GOT3 (cell line): Measurements from ENCODE around the gene PPME1.
"Not testable (repeated sequence)": the region's sequence is repeated elsewhere in the genome, so short reads cannot be mapped to it uniquely, and the experiment has no call there.

Experiments
- DNase-seq: peaks from one replicate; lab custom pipeline; 2025; ENCODE audit warnings: mixed read lengths; lab: John Stamatoyannopoulos, UW

The PPME1 gene, protein sequence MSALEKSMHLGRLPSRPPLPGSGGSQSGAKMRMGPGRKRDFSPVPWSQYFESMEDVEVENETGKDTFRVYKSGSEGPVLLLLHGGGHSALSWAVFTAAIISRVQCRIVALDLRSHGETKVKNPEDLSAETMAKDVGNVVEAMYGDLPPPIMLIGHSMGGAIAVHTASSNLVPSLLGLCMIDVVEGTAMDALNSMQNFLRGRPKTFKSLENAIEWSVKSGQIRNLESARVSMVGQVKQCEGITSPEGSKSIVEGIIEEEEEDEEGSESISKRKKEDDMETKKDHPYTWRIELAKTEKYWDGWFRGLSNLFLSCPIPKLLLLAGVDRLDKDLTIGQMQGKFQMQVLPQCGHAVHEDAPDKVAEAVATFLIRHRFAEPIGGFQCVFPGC

DNA sequence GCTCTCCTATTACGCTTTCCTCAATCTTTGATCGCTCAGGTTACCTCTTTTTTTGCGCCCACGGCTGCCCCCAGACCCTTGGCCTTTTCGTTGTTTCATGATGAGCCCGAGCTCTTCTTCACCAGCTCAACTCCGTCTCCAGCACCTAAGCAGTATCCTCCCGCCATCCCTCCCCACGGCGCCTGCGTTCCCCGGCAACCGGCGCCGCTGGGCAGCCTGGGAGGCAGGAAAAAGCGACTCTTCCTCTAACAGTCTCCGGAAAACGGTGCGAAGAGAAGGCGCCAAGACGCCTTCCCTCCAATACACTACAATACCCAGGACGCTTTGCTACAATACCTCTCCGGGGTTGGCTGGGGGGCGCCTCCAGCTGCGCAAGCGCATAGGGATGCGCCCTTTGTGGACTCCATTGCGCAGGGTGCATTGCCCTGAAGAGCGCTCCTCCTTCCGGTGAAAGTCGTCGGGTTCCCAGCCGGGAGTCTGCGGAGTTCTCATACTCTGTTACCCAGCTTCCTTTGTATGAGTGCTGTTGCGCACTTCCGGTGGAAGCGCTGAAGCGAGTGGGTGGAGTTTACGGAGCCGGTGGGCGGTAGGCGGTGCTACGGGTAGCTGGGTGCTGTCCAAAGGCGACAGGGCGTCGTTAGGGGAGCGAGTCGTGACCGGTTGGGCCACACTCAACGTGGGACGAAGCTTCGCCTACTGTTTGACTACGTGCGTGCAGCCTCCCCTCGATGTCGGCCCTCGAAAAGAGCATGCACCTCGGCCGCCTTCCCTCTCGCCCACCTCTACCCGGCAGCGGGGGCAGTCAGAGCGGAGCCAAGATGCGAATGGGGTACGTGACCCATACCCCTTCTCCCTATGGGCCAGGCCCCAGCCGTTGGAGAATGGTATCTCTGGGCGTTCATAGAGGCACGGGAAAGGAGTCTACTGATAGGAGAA, at the start of gene PPME1, which contains the start of gene C2CD3:
Gene PPME1 (plus strand): TSS at position 596 of the 936 bp plus-strand sequence. CDS start 133 bp downstream, at position 729.
Gene C2CD3 (minus strand): TSS at position 309 of the 936 bp plus-strand sequence. CDS start 210 bp downstream, at position 99.
- DNase-seq = peak; percentile 94

DNA sequence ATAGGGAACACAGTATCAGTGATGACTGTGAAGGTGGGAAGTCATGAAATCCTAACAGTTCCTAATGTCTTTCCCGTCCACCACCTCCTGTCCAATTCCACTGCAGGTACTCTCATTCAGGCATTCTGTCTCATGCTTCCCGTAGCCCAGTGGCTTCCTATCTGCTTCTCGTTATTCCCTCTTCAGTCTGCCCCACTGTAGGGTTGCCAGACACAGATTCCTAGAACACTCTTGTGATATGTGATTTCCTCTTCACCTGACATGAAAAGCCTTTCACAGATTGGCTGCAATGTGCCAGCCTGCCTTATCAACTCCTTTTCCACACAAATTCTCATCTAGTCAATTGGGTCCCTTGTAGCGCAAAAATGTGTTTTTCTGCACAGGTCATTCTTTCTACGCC, 49.3 kb upstream of the PPME1 start:
- no peak for DNase-seq

DNA sequence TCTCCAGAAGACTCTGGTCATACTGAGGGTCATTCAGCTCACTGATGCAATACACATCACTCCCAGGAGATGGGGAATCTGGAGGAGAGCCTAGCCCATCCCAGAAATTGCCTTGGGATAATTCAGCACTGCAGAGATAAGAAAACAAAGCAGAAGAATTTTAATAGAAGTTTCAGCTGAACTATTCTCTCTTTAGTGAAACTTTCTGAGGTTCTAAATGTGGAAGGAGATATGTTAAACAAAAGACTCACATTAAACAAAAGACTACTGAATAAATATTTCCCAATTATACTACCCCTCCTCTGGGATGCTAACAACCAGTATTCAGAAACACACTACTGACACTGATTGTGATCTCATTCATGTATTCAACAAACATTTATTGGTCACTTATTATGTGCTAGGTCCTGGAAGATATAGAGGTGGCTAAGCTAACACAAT, 48.1 kb upstream of the PPME1 start:
- no peak for DNase-seq

DNA sequence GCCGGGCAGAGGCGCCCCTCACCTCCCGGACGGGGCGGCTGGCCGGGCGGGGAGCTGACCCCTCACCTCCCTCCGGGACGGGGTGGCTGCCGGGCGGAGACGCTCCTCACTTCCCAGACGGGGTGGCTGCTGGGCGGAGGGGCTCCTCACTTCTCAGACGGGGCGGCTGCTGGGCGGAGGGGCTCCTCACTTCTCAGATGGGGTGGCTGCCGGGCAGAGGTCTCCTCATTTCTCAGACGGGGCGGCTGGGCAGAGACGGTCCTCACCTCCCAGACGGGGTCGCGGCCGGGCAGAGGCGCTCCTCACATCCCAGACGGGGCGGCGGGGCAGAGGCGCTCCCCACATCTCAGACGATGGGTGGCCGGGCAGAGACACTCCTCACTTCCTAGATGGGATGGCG, 42.0 kb upstream of the PPME1 start:
- DNase-seq = not testable (repeated sequence)

DNA sequence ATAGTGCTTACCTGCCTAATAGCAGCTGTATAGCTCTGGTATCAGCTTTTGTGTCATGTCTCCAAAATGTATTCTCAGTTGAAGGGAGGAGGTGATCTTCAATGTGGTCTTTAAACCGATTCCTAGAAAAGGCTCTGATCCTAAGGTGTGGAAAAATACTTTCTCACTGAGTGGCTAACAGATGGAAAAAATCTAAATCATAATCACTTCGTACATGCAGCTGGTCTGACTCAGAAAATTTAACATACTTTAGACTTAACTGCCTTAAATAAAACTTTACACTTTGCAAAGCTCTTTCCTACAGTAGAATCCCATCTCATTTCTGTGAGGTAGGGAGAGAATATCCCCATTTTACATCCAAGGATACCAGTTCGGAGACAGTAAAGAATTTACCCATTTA, 38.3 kb upstream of the PPME1 start:
- DNase-seq = no peak

DNA sequence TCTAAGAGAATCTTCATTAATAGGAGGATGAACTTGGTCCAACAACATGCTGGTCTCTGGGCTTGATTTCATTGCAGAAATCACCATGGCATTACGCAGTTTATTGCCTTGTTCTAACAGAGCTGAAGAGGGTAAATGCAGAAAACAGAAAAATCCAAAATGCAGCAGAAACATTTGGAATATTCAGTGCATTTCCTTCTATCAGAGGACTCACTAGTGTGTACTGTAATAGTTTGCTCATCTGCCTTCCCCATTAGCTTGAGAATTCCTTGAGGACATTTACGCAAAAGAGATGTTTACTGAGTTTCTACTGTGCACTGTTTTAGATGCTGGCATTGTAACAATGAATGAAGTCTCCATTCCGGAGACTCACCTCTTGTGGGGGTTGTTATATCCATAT, 37.7 kb upstream of the PPME1 start:
- no peak for DNase-seq

DNA sequence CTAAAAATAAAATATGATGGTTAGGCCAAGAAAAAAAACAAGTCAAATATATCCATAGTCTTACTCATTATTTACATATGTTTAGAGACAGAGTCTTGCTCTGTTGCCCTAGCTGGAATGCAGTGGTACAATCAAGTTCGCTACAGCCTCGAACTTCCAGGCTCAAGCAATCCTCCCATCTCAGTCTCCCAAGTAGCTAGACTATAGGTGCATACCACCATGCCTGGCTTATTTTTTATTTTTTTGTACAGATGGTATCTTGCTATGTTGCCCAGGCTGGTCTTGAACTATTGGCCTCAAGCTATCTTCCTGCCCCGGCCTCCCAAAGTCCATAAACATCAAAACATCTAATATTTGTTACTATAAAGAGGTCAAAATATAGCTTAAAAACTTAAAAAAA, 36.4 kb upstream of the PPME1 start:
- DNase-seq = no peak

DNA sequence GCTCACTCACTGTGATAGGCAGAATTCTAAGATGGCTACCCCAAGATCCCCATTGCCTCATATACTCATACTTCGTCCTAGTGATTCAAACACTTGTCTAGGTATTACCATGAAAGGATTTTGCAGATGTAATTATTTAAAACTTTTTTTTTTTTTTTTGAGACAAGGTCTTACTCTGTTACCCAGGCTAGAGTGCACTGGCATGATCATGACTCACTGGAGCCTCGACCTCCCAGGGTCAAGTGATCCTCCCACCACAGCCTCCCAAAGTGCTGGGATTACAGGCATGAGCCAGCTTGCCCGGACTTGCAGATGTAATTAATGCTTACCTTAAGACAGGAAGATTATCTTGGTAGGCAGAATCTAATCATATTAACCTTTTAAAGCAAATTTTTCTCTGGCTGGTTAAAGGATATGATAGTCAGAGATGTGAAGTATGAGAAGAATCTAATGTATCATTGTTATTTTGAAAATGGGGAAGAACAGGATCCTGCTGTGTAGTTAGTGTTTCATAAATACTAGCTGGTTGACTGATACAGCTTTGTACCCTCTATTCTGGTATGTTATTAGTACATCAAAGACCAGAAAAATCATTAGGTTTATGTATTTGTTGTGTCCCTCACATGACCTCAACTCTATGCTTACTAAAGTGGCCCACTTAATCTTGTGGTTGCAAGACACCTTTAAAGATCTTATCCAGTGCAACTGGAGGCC, 35.8 kb upstream of the PPME1 start:
- no peak for DNase-seq

DNA sequence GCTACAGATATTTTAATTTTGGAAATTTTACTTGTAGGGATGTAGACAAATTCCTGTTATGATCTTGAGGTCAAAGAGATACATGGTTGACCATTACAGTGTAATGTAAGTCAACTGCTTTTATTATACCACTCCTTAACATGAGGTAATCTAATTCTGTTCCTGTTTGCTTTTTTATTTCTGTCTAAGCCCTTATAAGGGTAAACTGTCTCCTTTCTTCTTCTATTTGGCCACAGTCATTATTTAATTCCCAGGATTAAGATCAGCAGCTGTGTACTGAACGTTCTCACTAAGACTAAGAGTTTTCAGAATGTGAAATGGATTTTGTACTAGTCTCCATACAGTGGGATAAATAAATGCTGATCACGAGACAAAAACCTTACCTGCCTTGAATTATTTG, 33.1 kb upstream of the PPME1 start:
- DNase-seq = no peak

DNA sequence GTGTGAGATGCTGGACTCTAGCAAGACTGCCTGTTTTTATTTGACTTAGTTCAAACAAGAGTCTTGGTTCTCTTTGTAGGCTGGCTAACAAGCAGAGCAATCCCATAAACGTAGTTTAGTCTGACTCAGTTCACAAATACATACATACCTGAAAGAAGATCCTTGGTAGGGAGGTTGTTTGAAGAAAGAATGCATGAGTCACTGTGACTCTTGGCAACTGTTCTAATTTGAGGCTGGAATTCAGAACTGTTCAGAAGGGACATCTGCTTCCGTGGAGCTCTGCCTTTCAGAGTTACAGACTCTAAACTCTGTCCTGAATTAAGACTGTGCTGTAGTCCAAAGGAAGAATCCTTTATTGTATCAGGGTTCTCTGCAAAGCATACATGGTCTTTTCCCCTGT, 32.5 kb upstream of the PPME1 start:
- DNase-seq = no peak

DNA sequence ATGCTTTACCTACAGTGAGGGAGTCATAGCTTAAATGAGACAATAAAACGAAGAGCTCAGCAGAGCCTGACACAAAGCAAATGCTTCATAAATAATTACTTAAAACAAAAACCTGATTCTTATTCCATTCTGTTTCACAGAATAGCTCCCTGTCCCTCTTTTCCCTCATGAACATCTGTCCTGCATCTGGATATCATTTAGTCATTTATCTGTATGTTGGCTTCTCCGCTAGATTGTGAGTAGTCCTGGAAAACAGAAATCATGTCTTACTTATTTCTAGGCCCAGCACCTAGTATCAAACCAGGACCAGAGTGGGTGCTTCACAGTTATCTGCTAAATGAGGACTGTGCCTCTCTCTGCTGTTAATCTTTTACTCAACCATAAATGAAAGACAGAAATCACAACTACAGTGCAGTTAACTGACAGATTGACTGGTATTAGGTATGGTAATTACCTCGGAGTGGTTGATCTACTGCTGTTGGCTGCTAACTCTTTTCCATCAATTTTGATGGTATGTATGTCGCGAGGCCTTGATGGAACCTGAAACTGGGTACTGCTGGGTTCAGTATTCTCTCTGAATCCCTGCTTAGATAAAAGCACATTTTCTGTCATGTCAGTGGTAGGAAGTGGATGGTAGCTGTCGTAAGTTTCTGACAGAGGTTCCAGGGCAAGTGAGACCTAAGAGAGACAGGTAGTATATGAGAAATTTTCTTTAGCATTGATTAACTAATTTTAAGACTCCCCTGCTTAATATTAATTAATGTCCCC, 31.8 kb upstream of the PPME1 start:
- no peak for DNase-seq

DNA sequence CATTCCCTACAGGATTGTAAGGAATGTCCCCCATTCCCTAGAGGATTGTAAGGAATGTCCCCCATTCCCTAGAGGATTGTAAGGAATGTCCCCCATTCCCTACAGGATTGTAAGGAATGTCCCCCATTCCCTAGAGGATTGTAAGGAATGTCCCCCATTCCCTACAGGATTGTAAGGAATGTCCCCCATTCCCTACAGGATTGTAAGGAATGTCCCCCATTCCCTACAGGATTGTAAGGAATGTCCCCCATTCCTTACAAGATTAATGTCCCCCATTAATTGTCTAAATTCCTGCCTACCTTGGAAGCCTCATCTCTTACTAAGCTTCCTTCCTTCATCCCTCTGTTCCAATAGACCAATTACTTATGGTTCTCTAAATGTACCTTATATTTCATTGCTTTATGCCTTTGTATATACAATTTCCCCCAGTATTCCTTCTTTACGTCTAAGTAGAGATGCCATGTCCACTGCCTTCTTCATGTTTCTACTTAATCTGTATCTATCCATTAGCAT, 31.1 kb upstream of the PPME1 start:
- DNase-seq = not testable (repeated sequence)

DNA sequence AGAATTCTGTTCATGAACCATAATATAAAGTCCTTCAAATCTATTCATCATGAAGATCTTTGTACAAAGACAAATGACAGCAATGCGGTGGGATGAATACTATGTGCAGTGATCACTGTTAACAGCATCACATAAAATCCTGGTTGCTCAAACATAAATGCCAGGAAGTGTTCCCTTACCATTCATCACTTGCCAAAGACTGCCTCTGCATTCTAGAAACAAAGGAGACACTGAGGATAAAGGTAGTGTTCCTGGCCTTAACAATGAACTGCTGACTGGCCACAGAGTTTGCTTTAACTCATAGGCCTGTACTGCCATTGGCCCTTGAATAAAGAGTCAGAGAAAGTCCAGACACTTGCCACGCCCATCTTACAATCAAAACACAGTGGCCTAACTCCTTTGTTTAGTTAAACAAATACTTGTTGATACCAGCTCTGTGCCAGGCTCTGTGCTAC, 29.8 kb upstream of the PPME1 start:
- DNase-seq = no peak

DNA sequence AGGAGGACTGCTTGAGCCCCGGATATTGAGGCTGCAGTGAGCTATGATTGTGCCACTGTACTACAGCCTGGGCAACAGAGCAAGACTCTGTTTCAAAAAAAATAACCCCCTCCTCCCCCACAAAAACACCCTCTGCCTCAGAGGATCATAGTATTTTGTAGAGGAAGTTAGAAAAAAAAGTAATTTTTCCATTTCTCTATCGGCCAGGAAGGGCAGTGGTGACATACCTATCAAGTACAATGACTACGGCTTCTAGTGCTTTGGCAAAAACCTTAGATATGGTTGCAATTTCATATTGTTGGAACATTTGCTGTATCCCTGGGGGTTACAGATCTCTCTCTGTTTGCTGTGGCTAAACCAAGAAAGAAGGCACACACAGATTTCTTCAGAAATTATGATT, 29.2 kb upstream of the PPME1 start:
- no peak for DNase-seq

DNA sequence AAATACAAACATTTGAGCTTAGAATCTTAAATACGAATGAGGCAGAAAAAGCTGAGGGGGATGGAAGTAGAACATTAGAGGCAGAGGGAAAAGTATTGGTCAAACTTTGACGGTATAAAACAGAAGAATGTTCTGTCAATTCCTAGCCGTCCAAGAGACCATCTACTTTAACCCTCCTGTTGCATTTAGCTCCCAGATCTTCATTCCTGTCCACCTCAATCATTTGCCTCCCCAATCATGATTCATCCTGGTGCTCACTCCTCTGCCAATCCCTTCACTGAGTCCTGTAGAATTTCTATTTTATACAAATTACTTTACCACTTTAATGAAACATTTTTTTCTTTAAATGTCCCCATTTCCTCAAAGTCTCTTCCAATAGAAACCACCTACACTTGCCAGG, 28.5 kb upstream of the PPME1 start:
- DNase-seq = no peak

DNA sequence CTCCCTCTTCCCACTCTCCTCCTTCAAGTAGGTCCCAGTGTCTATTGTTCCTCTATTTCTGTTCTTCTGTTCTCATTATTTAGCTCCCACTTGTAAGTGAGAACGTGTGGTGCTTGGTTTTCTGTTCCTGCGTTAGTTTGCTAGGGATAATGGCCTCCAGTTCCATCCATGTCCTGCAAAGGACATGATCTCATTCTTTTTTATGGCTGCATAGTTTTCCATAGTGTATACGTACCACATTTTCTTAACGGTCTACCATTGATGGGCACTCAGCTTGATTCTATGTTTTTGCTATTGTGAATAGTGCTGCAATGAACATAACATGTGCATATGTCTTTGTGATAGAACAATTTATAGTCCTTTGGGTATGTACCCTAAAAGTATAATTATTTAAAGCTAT, 26.5 kb upstream of the PPME1 start:
- DNase-seq = no peak

DNA sequence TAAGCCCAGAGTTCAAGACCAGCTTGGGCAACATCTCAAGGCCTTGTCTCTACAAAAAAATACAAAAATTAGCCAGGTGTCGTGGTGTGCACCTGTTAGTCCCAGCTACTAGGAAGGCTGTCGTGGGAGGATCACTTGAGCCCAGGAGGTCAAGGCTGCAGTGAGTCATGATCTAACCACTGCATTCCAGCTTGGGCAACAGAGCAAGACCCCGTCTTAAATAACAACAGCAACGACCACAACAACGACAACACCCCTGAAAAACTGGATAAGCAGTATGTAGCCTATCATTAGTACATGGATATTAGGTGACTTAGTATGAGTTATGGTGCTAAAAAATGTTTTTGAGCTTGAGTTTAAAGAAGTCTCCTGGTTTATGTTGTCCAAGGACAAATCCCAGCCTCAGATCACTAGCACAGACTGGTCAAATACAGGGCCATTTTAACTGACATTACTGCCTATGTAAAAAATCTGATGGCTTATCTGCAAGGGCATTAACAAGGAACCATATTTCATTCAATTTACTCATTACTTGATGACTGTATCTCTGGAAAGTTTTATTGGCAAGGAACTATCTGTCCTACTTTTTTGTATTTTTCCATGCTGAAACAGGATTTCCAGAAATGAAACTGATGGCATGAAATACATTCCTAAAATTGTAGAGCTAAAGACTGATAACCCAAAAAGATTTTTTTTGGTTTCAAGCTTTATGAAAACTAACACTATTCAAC, 23.7 kb upstream of the PPME1 start:
- DNase-seq = no peak

DNA sequence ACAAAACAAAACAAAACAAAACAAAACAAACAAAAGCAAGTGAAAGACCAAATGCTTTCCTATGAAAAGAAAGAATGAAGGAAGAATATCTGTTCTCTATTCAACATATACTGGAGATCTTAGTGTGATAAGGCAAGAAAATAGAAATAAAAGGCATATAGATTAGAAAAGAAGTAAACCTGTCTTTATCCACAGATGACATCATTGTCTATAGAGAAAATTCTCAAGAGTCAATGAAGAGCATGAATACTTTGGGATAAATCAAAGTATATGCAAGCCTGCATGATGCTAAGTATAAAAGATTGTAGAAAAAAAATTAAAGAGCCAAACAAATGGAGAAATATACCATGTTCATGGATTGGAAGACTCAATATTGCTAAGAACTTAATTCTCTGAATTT, 17.9 kb upstream of the PPME1 start:
- no peak for DNase-seq

DNA sequence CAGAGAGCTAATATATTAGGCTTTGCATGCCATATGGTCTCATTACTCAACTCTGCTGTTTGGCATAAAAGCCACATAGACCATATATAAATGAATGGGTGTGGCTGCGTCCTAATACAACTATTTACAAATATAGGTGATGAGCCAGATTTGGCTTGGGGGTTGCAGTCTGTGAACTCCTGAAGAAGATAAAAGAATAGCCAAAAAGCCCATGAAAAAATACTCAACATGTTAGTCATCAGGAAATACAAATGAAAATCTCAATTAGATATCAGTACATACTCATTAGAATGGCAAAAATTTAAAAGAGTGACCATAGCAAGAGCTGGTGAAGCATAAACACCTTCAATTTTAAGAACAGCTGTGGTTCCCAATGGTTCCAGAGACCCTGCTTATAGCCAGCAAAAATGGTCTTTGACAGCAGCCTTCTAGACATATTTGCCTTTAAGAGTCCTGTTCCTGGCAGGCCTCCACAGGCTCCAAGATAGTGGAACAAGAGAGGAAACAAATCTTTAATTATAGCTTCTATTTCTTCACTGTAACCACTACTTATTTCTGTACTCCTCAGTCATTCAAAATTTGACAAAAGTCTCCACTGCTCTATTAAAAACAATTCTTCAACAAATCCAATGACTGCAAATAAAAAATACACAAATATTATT, 16.3 kb upstream of the PPME1 start:
- no peak for DNase-seq

DNA sequence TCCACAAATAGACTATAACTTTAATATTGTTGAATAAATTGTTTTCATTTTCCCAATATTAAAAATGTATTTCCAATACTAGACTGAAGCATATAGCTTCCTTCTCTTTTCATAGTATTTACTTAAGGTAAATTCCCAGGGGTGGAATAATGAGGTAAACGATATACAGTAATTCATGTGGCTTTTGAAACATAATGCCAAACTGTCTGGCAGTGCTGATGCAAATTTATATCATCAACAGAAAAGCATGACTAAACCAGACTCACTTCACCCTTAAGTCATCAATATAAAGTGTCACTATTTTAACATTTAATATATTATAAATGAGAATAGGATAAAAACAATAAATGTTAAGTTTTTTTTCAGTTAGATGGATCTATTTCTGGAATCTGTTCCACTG, 13.9 kb upstream of the PPME1 start:
- DNase-seq = no peak
